Endothelial cell of umbilical vein (primary cell): ENCODE measurements around the gene CINP. TPM values are rescaled to one million over a fixed set of nuclear protein-coding genes. Genes with fewer than 3 reads are reported as not detected.

Source experiments
- BruUV-seq: library from RNA; stranded (reverse); fragments of 400-500 nt; replicated peaks from 2 replicates; lab custom pipeline; 2021; lab: Mats Ljungman, UMichigan
- CTCF ChIA-PET: fragments of 300-600, 350-600 bp; sonication (Branson Sonifier 250); formaldehyde crosslinking; loops from one replicate; lab custom pipeline; 2021; ENCODE audit warnings: antibody characterized with exemption, inconsistent platforms; lab: Charles Lee
- POLR2A ChIA-PET: fragments of 300-600, 350-600 bp; sonication (Branson Sonifier 250); formaldehyde crosslinking; loops from one replicate; lab custom pipeline; 2021; ENCODE audit warnings: antibody characterized with exemption, inconsistent platforms; lab: Charles Lee
- DNase-seq: peaks from one replicate; pipeline ENCODE4 v3.0.0-alpha.2; 2011; ENCODE audit warnings: low read depth, low spot score
- FAIRE-seq: peaks from 2 replicates; lab custom pipeline; 2011; peaks lifted over from hg19 to GRCh38; lab: Jason Lieb, UNC
- H2AFZ ChIP-seq: 2 replicates; pipeline ENCODE4 v1.6.0; 2012; ENCODE audit warnings: low read depth, low read length, control low read depth, inconsistent platforms
- H3K27ac ChIP-seq: 2 replicates; pipeline ENCODE4 v1.5.1; 2011; ENCODE audit warnings: low read depth, mild to moderate bottlenecking, control low read depth, low read length, moderate library complexity; ENCODE audit not compliant: insufficient read depth
- H3K27me3 ChIP-seq, 2 experiments: 2 replicates each; pipeline versions ENCODE4 v1.6.0 to v1.6.1; 2011; ENCODE audit warnings: low read length in 2 of 2, mixed read lengths in 1 of 2; ENCODE audit not compliant: control insufficient read depth in 2 of 2, insufficient read depth in 2 of 2
- H3K36me3 ChIP-seq, 2 experiments: 2 replicates in 1 of 2; 3 replicates in 1 of 2; pipeline ENCODE4 v1.5.1; 2011; ENCODE audit warnings: low read length in 2 of 2, mild to moderate bottlenecking in 1 of 2, moderate library complexity in 1 of 2; ENCODE audit not compliant: control insufficient read depth in 2 of 2, insufficient read depth in 2 of 2; ENCODE audit errors: extremely low read depth in 1 of 2
- H3K4me1 ChIP-seq: 3 replicates; pipeline ENCODE4 v1.5.1; 2011; ENCODE audit warnings: mild to moderate bottlenecking, low read length; ENCODE audit not compliant: control insufficient read depth, insufficient read depth; ENCODE audit errors: extremely low read depth
- H3K4me2 ChIP-seq: 2 replicates; pipeline ENCODE4 v1.6.1; 2011; ENCODE audit warnings: low read length, control low read depth, mixed read lengths; ENCODE audit not compliant: insufficient read depth
- H3K4me3 ChIP-seq, 3 experiments: fragments of 200-600 bp in 1 of 3; sonication (generic), shearing (Covaris generic) in 1 of 3; replicated peaks in 1 of 3; 2 replicates each; pipeline ENCODE4 v1.5.1; 2011 to 2016; ENCODE audit warnings: control low read depth in 3 of 3, low read length in 3 of 3, mild to moderate bottlenecking in 2 of 3, inconsistent platforms in 1 of 3, low read depth in 1 of 3, moderate library complexity in 1 of 3; ENCODE audit not compliant: insufficient read depth in 1 of 3
- H3K79me2 ChIP-seq: 2 replicates; pipeline ENCODE4 v1.6.0; 2012; ENCODE audit warnings: low read length, inconsistent platforms; ENCODE audit not compliant: control insufficient read depth, insufficient read depth
- H3K9ac ChIP-seq: replicated peaks from 2 replicates; pipeline ENCODE3; 2011; ENCODE audit warnings: low read length, control low read depth; ENCODE audit not compliant: insufficient read depth; ENCODE audit errors: extremely low read depth
- H3K9me1 ChIP-seq: replicated peaks from 3 replicates; pipeline ENCODE4 v1.6.0; 2011; ENCODE audit warnings: mild to moderate bottlenecking, low read length; ENCODE audit not compliant: control insufficient read depth, insufficient read depth; ENCODE audit errors: extremely low read depth
- H3K9me3 ChIP-seq: replicated peaks from 2 replicates; pipeline ENCODE4 v1.5.1; 2012; ENCODE audit warnings: low read length, inconsistent platforms; ENCODE audit not compliant: control insufficient read depth, insufficient read depth
- H4K20me1 ChIP-seq: replicated peaks from 2 replicates; pipeline ENCODE3; 2011; ENCODE audit warnings: mild to moderate bottlenecking, low read length; ENCODE audit not compliant: control insufficient read depth, insufficient read depth; ENCODE audit errors: extremely low read depth
- EZH2 ChIP-seq: IDR thresholded peaks from 2 replicates; pipeline ENCODE4 v1.6.1; 2012; ENCODE audit warnings: borderline replicate concordance, low read depth, mild to moderate bottlenecking, moderate library complexity, low read length, inconsistent platforms; ENCODE audit not compliant: severe bottlenecking
- FOS ChIP-seq: IDR thresholded peaks from 2 replicates; pipeline ENCODE4 v1.6.1; 2011; ENCODE audit warnings: mild to moderate bottlenecking, low read length, moderate library complexity, borderline replicate concordance; ENCODE audit not compliant: insufficient read depth
- GATA2 ChIP-seq: IDR thresholded peaks from 2 replicates; pipeline ENCODE4 v1.7.0; 2011; ENCODE audit warnings: low read depth, mild to moderate bottlenecking, moderate library complexity, mixed read lengths, low read length; ENCODE audit not compliant: insufficient read length, insufficient read depth
- JUN ChIP-seq: IDR thresholded peaks from 2 replicates; pipeline ENCODE4 v1.6.1; 2011; ENCODE audit warnings: borderline replicate concordance, low read depth; ENCODE audit not compliant: insufficient read length, insufficient read depth
- MYC ChIP-seq: IDR thresholded peaks from one replicate; pipeline ENCODE4 v1.6.1; 2011; ENCODE audit warnings: mild to moderate bottlenecking, low read depth, low read length
- POLR2A ChIP-seq: IDR thresholded peaks from 2 replicates; pipeline ENCODE4 v1.6.1; 2012; ENCODE audit warnings: low read depth, mild to moderate bottlenecking, control low read depth, low read length
- POLR2AphosphoS5 ChIP-seq: IDR thresholded peaks from 2 replicates; pipeline ENCODE4 v1.6.1; 2012; ENCODE audit warnings: low read depth, mild to moderate bottlenecking, control low read depth, low read length, moderate library complexity; ENCODE audit not compliant: insufficient read depth
- dilution Hi-C: fragments of 300-500 bp; cut with MboI; formaldehyde crosslinking; loops from one replicate; pipeline ENCODE4 v1.15.0; 2019; ENCODE audit warnings: low sequenced_read_pairs; ENCODE audit not compliant: extremely low pct_ligation_motif_present
- intact Hi-C: fragments of 100-400 bp; cut with micrococcal nuclease; formaldehyde crosslinking; loops from one replicate; pipeline ENCODE4 v1.10.0; 2022
- polyA plus RNA-seq, 4 experiments: library from polyadenylated mRNA; depleted of rRNA in 3 of 4; stranded (reverse) in 3 of 4; unstranded in 1 of 4; fragments of >200 nt; gene quantifications; 2 replicates each; pipeline versions ENCODE4 v1.2.1 to v1.2.3, GENCODE V29; 2011 to 2012; ENCODE audit warnings: missing spikeins in 1 of 4
- total RNA-seq: library from RNA; stranded (reverse); gene quantifications from 2 replicates; pipeline ENCODE4 v1.2.3, GENCODE V29; 2021
- TF ChIP-seq, protein P1 (sequence below), 2 donors: IDR thresholded peaks; 1 replicate in 1 of 2; 2 replicates in 1 of 2; pipeline ENCODE4 v1.5.1; 2011; ENCODE audit warnings: low read length in 2 of 2, mild to moderate bottlenecking in 2 of 2, moderate library complexity in 2 of 2, control low read depth in 1 of 2, inconsistent platforms in 1 of 2, low read depth in 1 of 2; ENCODE audit not compliant: insufficient read depth in 1 of 2; ENCODE audit errors: extremely low read depth in 1 of 2
- TF ChIP-seq, protein P2 (sequence below): IDR thresholded peaks from 2 replicates; pipeline ENCODE4 v1.6.1; 2011; ENCODE audit not compliant: insufficient read depth, insufficient read length

CINP gene
- total and polyA plus RNA-seq, 2 donors (not counting 3 experiments of a cell fraction or from before 2014, with no cell fraction given), result 44.0 to 79.1 TPM

DNA sequence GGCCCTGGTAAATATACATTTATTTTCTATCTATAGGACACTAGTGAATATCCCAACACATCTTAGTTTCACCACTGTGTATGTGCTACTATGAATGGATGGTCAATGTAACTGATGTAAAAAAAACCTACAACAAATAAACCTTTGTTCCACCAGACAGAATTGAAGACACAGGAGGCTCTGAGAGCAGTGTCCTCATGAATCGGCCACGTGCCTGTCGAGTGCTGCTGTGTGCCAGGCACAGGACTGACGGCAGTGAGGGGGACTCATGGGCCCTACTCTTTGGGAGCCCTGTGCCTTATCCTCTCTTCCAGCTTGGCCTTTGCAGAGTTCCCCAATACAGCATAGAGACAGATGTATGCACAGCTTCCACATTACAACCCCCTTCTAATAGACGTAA lies 18.2 kb downstream of the CINP start:
- Histone ChIP-seq H3K27ac (no peak overlapping the region), H3K36me3 (peaks cover 3 to 32% of the 10 kb centered on the region in 2 experiments), H3K79me2 (no peaks in the 10 kb centered on the region), H3K4me2 (no peak overlapping the region), H3K27me3 (no peaks in the 10 kb centered on the region), H3K4me3 (no peak overlapping the region), H3K9me3 (no peaks in the 10 kb centered on the region), H4K20me1 (no peaks in the 10 kb centered on the region), H3K9ac (no peak overlapping the region), H3K4me1 (no peaks in the 10 kb centered on the region), H2AFZ (no peak overlapping the region), H3K9me1 (no peaks in the 10 kb centered on the region)
- no peak for FAIRE-seq
- intact Hi-C loops (no loop called here), dilution Hi-C loops (no loop called here)
- no TSS peak for BruUV-seq
- TF ChIP-seq JUN (no peak), POLR2A (no peak)
- TF ChIP-seq, protein P1, sequence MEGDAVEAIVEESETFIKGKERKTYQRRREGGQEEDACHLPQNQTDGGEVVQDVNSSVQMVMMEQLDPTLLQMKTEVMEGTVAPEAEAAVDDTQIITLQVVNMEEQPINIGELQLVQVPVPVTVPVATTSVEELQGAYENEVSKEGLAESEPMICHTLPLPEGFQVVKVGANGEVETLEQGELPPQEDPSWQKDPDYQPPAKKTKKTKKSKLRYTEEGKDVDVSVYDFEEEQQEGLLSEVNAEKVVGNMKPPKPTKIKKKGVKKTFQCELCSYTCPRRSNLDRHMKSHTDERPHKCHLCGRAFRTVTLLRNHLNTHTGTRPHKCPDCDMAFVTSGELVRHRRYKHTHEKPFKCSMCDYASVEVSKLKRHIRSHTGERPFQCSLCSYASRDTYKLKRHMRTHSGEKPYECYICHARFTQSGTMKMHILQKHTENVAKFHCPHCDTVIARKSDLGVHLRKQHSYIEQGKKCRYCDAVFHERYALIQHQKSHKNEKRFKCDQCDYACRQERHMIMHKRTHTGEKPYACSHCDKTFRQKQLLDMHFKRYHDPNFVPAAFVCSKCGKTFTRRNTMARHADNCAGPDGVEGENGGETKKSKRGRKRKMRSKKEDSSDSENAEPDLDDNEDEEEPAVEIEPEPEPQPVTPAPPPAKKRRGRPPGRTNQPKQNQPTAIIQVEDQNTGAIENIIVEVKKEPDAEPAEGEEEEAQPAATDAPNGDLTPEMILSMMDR (IDR thresholded peaks at IDR 0.05; ENCODE audit: extremely low read depth in 1 of 2, insufficient read depth in 1 of 2, low read depth in 1 of 2, low read length in 2 of 2), result no peak
- POLR2A ChIA-PET, result no interaction called here
- DNase-seq, result no peak
- CTCF ChIA-PET, result no interaction called here

DNA sequence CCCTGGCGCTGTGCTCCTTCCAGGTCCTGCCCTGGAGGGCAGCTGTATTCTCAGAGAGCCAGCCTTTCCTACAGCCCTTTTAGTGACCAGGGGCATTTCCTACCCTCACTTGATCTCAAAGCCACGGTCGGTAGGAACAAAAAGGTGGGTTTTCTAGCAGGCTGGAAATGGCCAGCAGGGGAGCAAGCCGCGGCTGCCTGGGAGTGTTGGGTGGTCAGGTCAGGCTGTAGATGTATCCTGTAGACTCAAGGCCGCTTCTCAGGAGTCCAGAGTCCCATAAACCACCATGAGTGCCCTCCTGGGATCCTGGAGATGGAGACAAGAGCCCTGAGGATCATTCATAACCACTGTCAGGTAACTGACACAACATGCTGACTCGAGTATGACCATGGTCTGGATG lies 18.6 kb downstream of the CINP start:
- TF ChIP-seq, protein P1 (IDR thresholded peaks at IDR 0.05; ENCODE audit: extremely low read depth in 1 of 2, insufficient read depth in 1 of 2, low read depth in 1 of 2, low read length in 2 of 2), result no peak
- TF ChIP-seq, protein P2, sequence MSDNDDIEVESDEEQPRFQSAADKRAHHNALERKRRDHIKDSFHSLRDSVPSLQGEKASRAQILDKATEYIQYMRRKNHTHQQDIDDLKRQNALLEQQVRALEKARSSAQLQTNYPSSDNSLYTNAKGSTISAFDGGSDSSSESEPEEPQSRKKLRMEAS, result no peak
- TF ChIP-seq GATA2 (no peak), FOS (no peak), POLR2A (no peak), POLR2AphosphoS5 (no peak), MYC (no peak), JUN (no peak), EZH2 (no peak)
- Histone ChIP-seq H3K79me2 (no peaks in the 10 kb centered on the region), H3K4me3 (no peak overlapping the region), H3K27me3 (no peaks in the 10 kb centered on the region), H3K36me3 (peaks cover 2 to 31% of the 10 kb centered on the region in 2 experiments), H3K4me1 (no peaks in the 10 kb centered on the region), H2AFZ (no peak overlapping the region), H4K20me1 (no peaks in the 10 kb centered on the region), H3K9ac (no peak overlapping the region), H3K9me1 (no peaks in the 10 kb centered on the region), H3K4me2 (no peak overlapping the region), H3K27ac (no peak overlapping the region), H3K9me3 (no peaks in the 10 kb centered on the region)
- BruUV-seq, result no TSS peak
- DNase-seq, result no peak
- ChIA-PET CTCF (no interaction called here), POLR2A (no interaction called here)
- intact Hi-C loops (no loop called here), dilution Hi-C loops (no loop called here)
- FAIRE-seq, result no peak
